Testis (tissue), 3 donors: ENCODE results near the gene DNAJC19. TPM values are rescaled to one million over a fixed set of nuclear protein-coding genes. Genes with fewer than 3 reads are reported as not detected.

Source experiments
- DNase-seq: peaks from one replicate; pipeline ENCODE4 v3.0.0-alpha.2; 2019
- H3K27ac ChIP-seq, 2 donors: fragments of 200-600 bp; sonication (generic); one replicate each; pipeline ENCODE4 v1.5.1; 2019
- H3K27me3 ChIP-seq: fragments of 200-600 bp; sonication (generic); one replicate; pipeline ENCODE4 v1.5.1; 2019
- H3K36me3 ChIP-seq: fragments of 200-600 bp; sonication (generic); one replicate; pipeline ENCODE4 v1.5.1; 2017; ENCODE audit warnings: low read depth; ENCODE audit errors: missing control alignments
- H3K4me1 ChIP-seq: fragments of 200-600 bp; sonication (generic); one replicate; pipeline ENCODE4 v1.5.1; 2019
- H3K4me3 ChIP-seq, 2 donors: fragments of 200-600 bp; sonication (generic); one replicate each; pipeline ENCODE4 v1.5.1; 2017 to 2019
- H3K9me3 ChIP-seq: fragments of 200-600 bp; sonication (generic); one replicate; pipeline ENCODE4 v1.5.1; 2017
- POLR2A ChIP-seq: fragments of 450-650 bp; IDR thresholded peaks from one replicate; pipeline ENCODE4 v1.6.1; 2017; ENCODE audit warnings: antibody characterized with exemption, mild to moderate bottlenecking, moderate library complexity
- WGBS, 2 donors: methylation state at CpG; one replicate each; pipeline ENCODE4 v1.1.5; 2018; 5-methylcytosine and 5-hydroxymethylcytosine counted together
- intact Hi-C: fragments of 100-400 bp; cut with DNase I; formaldehyde crosslinking; loops from one replicate; pipeline ENCODE4 v1.15.1; 2023; ENCODE audit warnings: low total_unique reads
- polyA plus RNA-seq: library from polyadenylated mRNA; stranded (reverse); fragments of 350-450 nt; fragmentation: Illumina TruSeq; extraction: RNeasy Lipid Tissue Mini Kit (QIAGEN cat#74804); gene quantifications from one replicate; pipeline ENCODE4 v1.2.3, GENCODE V29; 2014; ENCODE audit warnings: low read depth, low replicate concordance; ENCODE audit not compliant: insufficient read depth
- total RNA-seq, 2 donors: library from RNA; depleted of rRNA; stranded (reverse); fragments of >200 nt; gene quantifications; one replicate each; pipeline ENCODE4 v1.2.3, GENCODE V29; 2016
- TF ChIP-seq, protein P1 (sequence below), 3 experiments: fragments of 450-650 bp in 2 of 3; fragments of 200-600 bp in 1 of 3; sonication (generic) in 1 of 3; IDR thresholded peaks; one replicate each; pipeline ENCODE4 v1.5.1; 2016 to 2019; ENCODE audit warnings: antibody characterized with exemption in 3 of 3, mild to moderate bottlenecking in 2 of 3, moderate library complexity in 1 of 3

DNAJC19 gene
- total and polyA plus RNA-seq, 3 donors from 2014 or later = 28.1 to 32.1 (median 28.3) TPM

DNA sequence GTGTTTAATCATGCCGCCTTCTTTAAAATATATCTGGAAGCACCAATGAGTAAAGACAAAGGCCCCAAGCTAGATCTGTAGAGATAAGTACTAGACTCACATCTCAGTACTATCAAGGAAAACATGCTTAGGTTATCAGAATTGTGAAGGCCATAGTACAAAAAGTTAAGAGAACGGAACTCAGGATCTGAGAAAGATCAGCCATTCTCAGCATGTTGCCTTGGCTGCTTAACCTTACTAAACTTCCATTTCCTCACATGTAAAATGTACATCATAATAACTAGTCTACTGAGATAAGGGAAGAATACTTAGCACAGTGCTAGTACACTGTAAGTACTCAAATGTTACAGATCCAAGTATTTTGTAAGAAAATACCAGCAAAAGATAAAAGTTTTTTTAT lies 7.6 kb downstream of the DNAJC19 start:
- Histone ChIP-seq H3K4me3 (no peak overlapping the region), H3K27ac (no peak overlapping the region), H3K27me3 (no peaks in the 10 kb centered on the region), H3K36me3 (no peaks in the 10 kb centered on the region), H3K9me3 (no peaks in the 10 kb centered on the region), H3K4me1 (no peaks in the 10 kb centered on the region)
- no peak for DNase-seq
- TF ChIP-seq, protein P1, sequence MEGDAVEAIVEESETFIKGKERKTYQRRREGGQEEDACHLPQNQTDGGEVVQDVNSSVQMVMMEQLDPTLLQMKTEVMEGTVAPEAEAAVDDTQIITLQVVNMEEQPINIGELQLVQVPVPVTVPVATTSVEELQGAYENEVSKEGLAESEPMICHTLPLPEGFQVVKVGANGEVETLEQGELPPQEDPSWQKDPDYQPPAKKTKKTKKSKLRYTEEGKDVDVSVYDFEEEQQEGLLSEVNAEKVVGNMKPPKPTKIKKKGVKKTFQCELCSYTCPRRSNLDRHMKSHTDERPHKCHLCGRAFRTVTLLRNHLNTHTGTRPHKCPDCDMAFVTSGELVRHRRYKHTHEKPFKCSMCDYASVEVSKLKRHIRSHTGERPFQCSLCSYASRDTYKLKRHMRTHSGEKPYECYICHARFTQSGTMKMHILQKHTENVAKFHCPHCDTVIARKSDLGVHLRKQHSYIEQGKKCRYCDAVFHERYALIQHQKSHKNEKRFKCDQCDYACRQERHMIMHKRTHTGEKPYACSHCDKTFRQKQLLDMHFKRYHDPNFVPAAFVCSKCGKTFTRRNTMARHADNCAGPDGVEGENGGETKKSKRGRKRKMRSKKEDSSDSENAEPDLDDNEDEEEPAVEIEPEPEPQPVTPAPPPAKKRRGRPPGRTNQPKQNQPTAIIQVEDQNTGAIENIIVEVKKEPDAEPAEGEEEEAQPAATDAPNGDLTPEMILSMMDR (IDR thresholded peaks at IDR 0.05) = no peak
- no peak for TF ChIP-seq POLR2A
- WGBS, 2 donors = 61 to 68% methylated on average over 2 of the region's 2 CpGs
- intact Hi-C loops = no loop called here

DNA sequence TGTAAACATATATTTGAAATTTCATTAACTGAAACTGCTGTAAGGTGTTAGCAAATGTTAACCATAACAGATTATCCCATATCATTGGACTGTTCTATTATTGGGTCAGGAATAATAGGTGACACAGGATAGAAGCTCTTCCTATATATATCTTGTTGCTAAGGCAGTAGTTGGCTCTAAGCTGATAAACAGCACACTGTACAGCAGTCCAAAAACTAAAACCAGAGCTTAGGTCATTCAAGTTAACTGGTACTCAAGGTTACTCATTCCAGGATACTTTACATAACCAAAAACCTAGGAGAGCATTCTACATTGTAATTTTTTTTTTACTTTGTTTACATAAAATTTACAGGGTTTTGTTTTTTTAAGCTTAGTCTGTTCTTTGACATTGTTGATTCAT lies 8.9 kb downstream of the DNAJC19 start:
- Histone ChIP-seq H3K27ac (no peak overlapping the region), H3K9me3 (no peaks in the 10 kb centered on the region), H3K27me3 (no peaks in the 10 kb centered on the region), H3K4me1 (no peaks in the 10 kb centered on the region), H3K36me3 (no peaks in the 10 kb centered on the region), H3K4me3 (no peak overlapping the region)
- DNase-seq = no peak
- intact Hi-C loops = no loop called here
- no peak for TF ChIP-seq POLR2A
- TF ChIP-seq, protein P1 (IDR thresholded peaks at IDR 0.05) = no peak

DNA sequence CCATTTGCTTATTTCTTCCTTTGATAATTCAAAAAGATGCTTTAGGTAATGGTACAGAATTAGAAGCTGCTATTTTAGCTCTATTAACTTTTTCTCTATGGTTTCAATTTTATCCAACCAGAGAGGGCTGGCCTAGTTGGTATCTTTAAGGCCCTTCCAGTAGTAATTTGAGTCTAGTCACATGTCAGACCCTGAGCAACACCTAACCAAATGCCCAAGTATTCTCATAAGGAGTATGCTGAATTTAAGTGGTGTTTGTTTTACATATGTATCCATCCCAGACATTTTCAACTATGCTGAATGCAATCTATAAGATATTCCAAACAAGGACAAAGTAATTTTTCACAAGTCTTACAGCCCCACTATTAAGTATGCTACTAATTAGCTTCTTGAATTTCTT lies 9.6 kb downstream of the DNAJC19 start:
- no peak overlapping the region for H3K27ac ChIP-seq
- TF ChIP-seq, protein P1 (IDR thresholded peaks at IDR 0.05) = no peak
- no peak for TF ChIP-seq POLR2A

DNA sequence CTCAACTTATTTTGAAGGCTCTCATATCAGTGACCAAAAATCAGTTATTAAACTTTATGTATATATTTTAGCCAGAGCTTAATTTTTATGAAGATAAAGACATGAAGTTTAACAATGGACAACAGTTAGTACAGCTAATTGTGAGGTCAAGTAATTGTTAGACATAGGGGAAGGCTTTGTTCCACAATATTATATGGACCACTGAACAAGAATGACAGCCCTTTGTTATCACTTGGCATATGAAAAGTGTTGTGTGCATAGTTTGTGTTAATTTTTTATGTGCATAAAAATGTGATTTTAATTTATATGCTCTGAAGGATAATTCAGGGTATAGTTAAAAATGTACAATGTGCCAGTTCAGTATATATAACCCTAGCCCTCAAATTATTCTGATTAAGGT lies 12.0 kb downstream of the DNAJC19 start:
- H3K36me3 ChIP-seq = no peaks in the 10 kb centered on the region
- no peak overlapping the region for H3K4me3 ChIP-seq

More for the DNA sequence above, 9.6 kb downstream of the DNAJC19 start:
- no peaks in the 10 kb centered on the region for H3K36me3 ChIP-seq
- DNase-seq = no peak
- intact Hi-C loops = no loop called here
- H3K4me3 ChIP-seq = no peak overlapping the region
- H3K27me3 ChIP-seq = no peaks in the 10 kb centered on the region
- no peaks in the 10 kb centered on the region for H3K4me1 ChIP-seq
- H3K9me3 ChIP-seq = no peaks in the 10 kb centered on the region

DNA sequence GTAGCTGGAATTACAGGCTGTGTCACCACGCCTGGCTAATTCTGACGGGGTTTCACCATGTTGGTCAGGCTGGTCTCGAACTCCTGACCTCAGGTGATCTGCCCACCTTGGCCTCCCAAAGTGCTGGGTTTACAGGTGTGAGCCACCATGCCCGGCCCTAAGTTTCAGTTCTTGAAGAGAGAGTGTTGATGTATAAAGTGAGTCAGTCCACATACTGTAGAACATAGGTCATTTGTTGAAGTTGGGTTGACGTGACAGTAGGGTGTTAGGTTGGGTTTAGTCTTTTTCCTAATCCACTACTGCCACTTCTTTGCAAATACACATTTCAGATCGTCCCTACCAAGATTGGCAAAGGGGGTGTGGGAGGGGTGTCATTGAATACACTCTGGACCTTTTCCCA lies 15.2 kb downstream of the DNAJC19 start:
- no peak overlapping the region for H3K27ac ChIP-seq
- H3K4me1 ChIP-seq = no peaks in the 10 kb centered on the region
- WGBS, 2 donors = 91 to 92% methylated on average over 6 of the region's 6 CpGs
- H3K9me3 ChIP-seq = no peaks in the 10 kb centered on the region
- no peaks in the 10 kb centered on the region for H3K36me3 ChIP-seq
- H3K4me3 ChIP-seq = no peak overlapping the region
- no peak for TF ChIP-seq POLR2A
- TF ChIP-seq, protein P1 (IDR thresholded peaks at IDR 0.05) = no peak
- H3K27me3 ChIP-seq = no peaks in the 10 kb centered on the region
- DNase-seq = no peak
- intact Hi-C loops = no loop called here

More for the DNA sequence above, 12.0 kb downstream of the DNAJC19 start:
- no peaks in the 10 kb centered on the region for H3K27me3 ChIP-seq
- no peak for DNase-seq
- no peaks in the 10 kb centered on the region for H3K9me3 ChIP-seq
- intact Hi-C loops = no loop called here
- no peak overlapping the region for H3K27ac ChIP-seq
- TF ChIP-seq, protein P1 (IDR thresholded peaks at IDR 0.05) = no peak
- no peak for TF ChIP-seq POLR2A
- no peaks in the 10 kb centered on the region for H3K4me1 ChIP-seq
